Lower leg skin (tissue), 4 donors: ENCODE data around the gene NCBP3. TPM values are rescaled to one million over a fixed set of nuclear protein-coding genes. Genes with fewer than 3 reads are reported as not detected.

ENCODE experiments used
- DNase-seq, 2 donors: peaks; one replicate each; pipeline ENCODE4 v3.0.0-alpha.2; 2019; ENCODE audit warnings: low spot score in 2 of 2
- H3K4me3 ChIP-seq: fragments of 200-600 bp; sonication (generic); 2 replicates; pipeline ENCODE4 v1.5.1; 2017; ENCODE audit warnings: mild to moderate bottlenecking, low read depth; ENCODE audit not compliant: poor library complexity, severe bottlenecking
- POLR2A ChIP-seq, 2 donors: fragments of 450-650 bp; IDR thresholded peaks; one replicate each; pipeline ENCODE4 v1.6.1; 2016 to 2017; ENCODE audit warnings: antibody characterized with exemption in 2 of 2, mild to moderate bottlenecking in 1 of 2, moderate library complexity in 1 of 2
- WGBS, 2 donors: methylation state at CpG; one replicate each; pipeline ENCODE4 v1.1.5; 2018; 5-methylcytosine and 5-hydroxymethylcytosine counted together
- intact Hi-C: fragments of 100-400 bp; cut with DNase I; formaldehyde crosslinking; loops from one replicate; pipeline ENCODE4 v1.15.0; 2023; ENCODE audit warnings: low total_unique reads
- total RNA-seq, 4 donors: library from RNA; depleted of rRNA; stranded (reverse); fragments of >200 nt; gene quantifications; one replicate each; pipeline ENCODE4 v1.1.0, GENCODE V29; 2016
- TF ChIP-seq, protein P1 (sequence below), 3 donors: fragments of 450-650 bp; IDR thresholded peaks; one replicate each; pipeline ENCODE4 v1.5.1; 2016; ENCODE audit warnings: antibody characterized with exemption in 3 of 3, mild to moderate bottlenecking in 3 of 3, moderate library complexity in 2 of 3

Gene NCBP3
- total RNA-seq, 4 donors from 2014 or later, result 21.6 to 24.4 (median 23.3) TPM

DNA sequence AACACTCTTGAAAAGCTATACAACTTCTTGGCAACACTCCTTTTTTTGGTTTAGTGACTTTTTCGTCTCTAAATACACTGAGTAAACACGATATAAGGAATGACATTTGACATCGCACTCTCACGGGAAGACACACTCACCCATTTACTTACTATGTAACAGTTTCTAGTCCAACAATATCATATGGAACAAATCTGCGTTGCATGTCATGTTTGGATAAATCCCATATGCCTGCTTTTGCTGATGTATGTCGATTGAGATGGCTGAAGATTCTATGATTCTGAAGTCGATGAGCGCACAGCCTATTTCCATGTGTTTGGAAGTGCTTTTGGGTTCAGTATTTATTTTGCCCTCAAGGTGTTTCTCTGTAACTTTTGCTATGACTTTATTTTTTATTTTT lies 63.3 kb downstream of the NCBP3 start:
- WGBS, 2 donors, result 59 to 67% methylated on average over 8 of the region's 8 CpGs
- intact Hi-C loops, result no loop called here
- TF ChIP-seq POLR2A (IDR thresholded peaks at IDR 0.05), result no peak
- TF ChIP-seq, protein P1, sequence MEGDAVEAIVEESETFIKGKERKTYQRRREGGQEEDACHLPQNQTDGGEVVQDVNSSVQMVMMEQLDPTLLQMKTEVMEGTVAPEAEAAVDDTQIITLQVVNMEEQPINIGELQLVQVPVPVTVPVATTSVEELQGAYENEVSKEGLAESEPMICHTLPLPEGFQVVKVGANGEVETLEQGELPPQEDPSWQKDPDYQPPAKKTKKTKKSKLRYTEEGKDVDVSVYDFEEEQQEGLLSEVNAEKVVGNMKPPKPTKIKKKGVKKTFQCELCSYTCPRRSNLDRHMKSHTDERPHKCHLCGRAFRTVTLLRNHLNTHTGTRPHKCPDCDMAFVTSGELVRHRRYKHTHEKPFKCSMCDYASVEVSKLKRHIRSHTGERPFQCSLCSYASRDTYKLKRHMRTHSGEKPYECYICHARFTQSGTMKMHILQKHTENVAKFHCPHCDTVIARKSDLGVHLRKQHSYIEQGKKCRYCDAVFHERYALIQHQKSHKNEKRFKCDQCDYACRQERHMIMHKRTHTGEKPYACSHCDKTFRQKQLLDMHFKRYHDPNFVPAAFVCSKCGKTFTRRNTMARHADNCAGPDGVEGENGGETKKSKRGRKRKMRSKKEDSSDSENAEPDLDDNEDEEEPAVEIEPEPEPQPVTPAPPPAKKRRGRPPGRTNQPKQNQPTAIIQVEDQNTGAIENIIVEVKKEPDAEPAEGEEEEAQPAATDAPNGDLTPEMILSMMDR (IDR thresholded peaks at IDR 0.05), result no peak
- no peak overlapping the region for H3K4me3 ChIP-seq
- DNase-seq, result no peak

- DNase-seq, result no peak
- H3K4me3 ChIP-seq, result no peak overlapping the region
- intact Hi-C loops, result no loop called here
- TF ChIP-seq POLR2A (IDR thresholded peaks at IDR 0.05), result no peak
- TF ChIP-seq, protein P1 (IDR thresholded peaks at IDR 0.05), result no peak
- 65 to 66% methylated on average over 6 of the region's 6 CpGs for WGBS, 2 donors
Observed at GRCh38 chr17:3780986-3781385, 65.1 kb downstream of the NCBP3 start.

- TF ChIP-seq, protein P1 (IDR thresholded peaks at IDR 0.05), result no peak
- no peak for TF ChIP-seq POLR2A (IDR thresholded peaks at IDR 0.05)
- H3K4me3 ChIP-seq, result no peak overlapping the region
- WGBS, 2 donors, result 88% methylated on average over 20 of the region's 20 CpGs
- intact Hi-C loops, result no loop called here
- no peak for DNase-seq
Observed at GRCh38 chr17:3777366-3778120, 68.5 kb downstream of the NCBP3 start.

- H3K4me3 ChIP-seq, result no peak overlapping the region
- no peak for DNase-seq
- 91 to 96% methylated on average over 3 of the region's 3 CpGs for WGBS, 2 donors
- intact Hi-C loops, result no loop called here
- TF ChIP-seq, protein P1 (IDR thresholded peaks at IDR 0.05), result no peak
- no peak for TF ChIP-seq POLR2A (IDR thresholded peaks at IDR 0.05)
Observed at GRCh38 chr17:3773966-3774365, 72.1 kb downstream of the NCBP3 start.

DNA sequence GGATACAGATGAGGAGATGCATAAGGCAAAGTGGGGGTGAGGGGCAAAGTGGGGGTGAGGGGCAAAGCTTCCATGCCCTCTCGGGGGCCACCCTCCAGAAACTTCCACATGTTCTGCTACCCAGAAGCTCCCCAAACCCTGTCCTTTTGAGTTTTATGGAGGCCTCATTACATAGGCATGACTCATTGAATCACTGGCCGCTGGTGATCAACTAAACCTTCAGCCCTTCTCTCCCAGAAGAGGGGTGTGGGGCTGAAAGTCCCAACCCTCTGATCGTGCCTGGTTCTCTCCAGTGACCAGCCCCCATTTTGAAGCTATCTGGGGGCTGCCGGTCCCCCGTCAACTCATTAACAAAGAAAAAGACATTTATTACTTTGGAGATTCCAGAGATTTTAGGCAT lies 72.5 kb downstream of the NCBP3 start:
- H3K4me3 ChIP-seq, result no peak overlapping the region
- intact Hi-C loops, result no loop called here
- TF ChIP-seq POLR2A (IDR thresholded peaks at IDR 0.05), result no peak
- TF ChIP-seq, protein P1 (IDR thresholded peaks at IDR 0.05), result no peak
- DNase-seq, result no peak
- 77 to 78% methylated on average over 5 of the region's 5 CpGs for WGBS, 2 donors

GRCh38 chr17:3772764-3773163 lies 73.3 kb downstream of the NCBP3 start:
- DNase-seq, result no peak
- no peak for TF ChIP-seq POLR2A (IDR thresholded peaks at IDR 0.05)
- TF ChIP-seq, protein P1 (IDR thresholded peaks at IDR 0.05), result no peak
- intact Hi-C loops, result no loop called here
- WGBS, 2 donors, result 73 to 83% methylated on average over 12 of the region's 12 CpGs
- H3K4me3 ChIP-seq, result no peak overlapping the region
